Caco-2 (cell line): ENCODE measurements around the gene FNTB. TPM values are rescaled to one million over a fixed set of nuclear protein-coding genes. Genes with fewer than 3 reads are reported as not detected.

Experiments used
- BruUV-seq: library from RNA; stranded (reverse); fragments of 400-500 nt; replicated peaks from 2 replicates; lab custom pipeline; 2021; lab: Mats Ljungman, UMichigan
- CTCF ChIA-PET: fragments of 300-600 bp; sonication (Branson Sonifier 250); formaldehyde crosslinking; loops from one replicate; lab custom pipeline; 2022; ENCODE audit warnings: antibody characterized with exemption; lab: Charles Lee
- POLR2A ChIA-PET: fragments of 300-600 bp; sonication (Branson Sonifier 250); formaldehyde crosslinking; loops from one replicate; lab custom pipeline; 2022; ENCODE audit warnings: antibody characterized with exemption; lab: Charles Lee
- DNase-seq, 2 experiments: peaks; one replicate each; pipeline versions ENCODE4 v3.0.0 to v3.0.0-alpha.2; 2020 to 2022
- H3K27me3 ChIP-seq: replicated peaks from 2 replicates; pipeline ENCODE4 v1.6.0; 2011; ENCODE audit warnings: low read length; ENCODE audit not compliant: control insufficient read depth, insufficient read depth
- H3K36me3 ChIP-seq: 2 replicates; pipeline ENCODE4 v1.5.1; 2011; ENCODE audit warnings: low read length; ENCODE audit not compliant: control insufficient read depth, insufficient read depth
- H3K4me1 ChIP-seq: fragments of 250-450 bp; sonication (Bioruptor Pico); 2 replicates; pipeline ENCODE4 v1.5.1; 2020; ENCODE audit warnings: mild to moderate bottlenecking
- H3K4me3 ChIP-seq: 2 replicates; pipeline ENCODE4 v1.5.1; 2011; ENCODE audit warnings: low read depth, mild to moderate bottlenecking, control low read depth, low read length
- H3K9me3 ChIP-seq: fragments of 250-450 bp; sonication (Bioruptor Pico); 2 replicates; pipeline ENCODE4 v1.5.1; 2020; ENCODE audit warnings: mild to moderate bottlenecking, moderate library complexity
- H3K27ac Mint-ChIP-seq: one replicate; pipeline ENCODE4 v1.8.0; 2022; ENCODE audit warnings: mixed read lengths; ENCODE audit not compliant: unreplicated experiment
- H3K27me3 Mint-ChIP-seq: one replicate; pipeline ENCODE4 v1.8.0; 2022; ENCODE audit warnings: mixed read lengths; ENCODE audit not compliant: insufficient read depth, unreplicated experiment
- H3K36me3 Mint-ChIP-seq: one replicate; pipeline ENCODE4 v1.8.0; 2022; ENCODE audit warnings: mild to moderate bottlenecking, mixed read lengths; ENCODE audit not compliant: insufficient read depth, unreplicated experiment
- H3K4me1 Mint-ChIP-seq: one replicate; pipeline ENCODE4 v1.8.0; 2022; ENCODE audit warnings: low read depth, mixed read lengths; ENCODE audit not compliant: unreplicated experiment
- H3K4me3 Mint-ChIP-seq: one replicate; pipeline ENCODE4 v1.8.0; 2022; ENCODE audit warnings: mild to moderate bottlenecking, moderate library complexity, mixed read lengths; ENCODE audit not compliant: unreplicated experiment
- H3K9me3 Mint-ChIP-seq: one replicate; pipeline ENCODE4 v1.8.0; 2022; ENCODE audit warnings: mixed read lengths; ENCODE audit not compliant: unreplicated experiment
- CTCF ChIP-seq, 2 experiments: fragments of 200-600 bp in 1 of 2; IDR thresholded peaks; 1 replicate in 1 of 2; 2 replicates in 1 of 2; pipeline versions ENCODE4 v1.5.1 to v1.8.0; 2011 to 2022; ENCODE audit warnings: antibody characterized with exemption in 1 of 2, control low read depth in 1 of 2, inconsistent platforms in 1 of 2, low read depth in 1 of 2, low read length in 1 of 2, mild to moderate bottlenecking in 1 of 2, moderate library complexity in 1 of 2; ENCODE audit not compliant: insufficient read depth in 1 of 2, severe bottlenecking in 1 of 2, unreplicated experiment in 1 of 2
- intact Hi-C: fragments of 100-400 bp; cut with micrococcal nuclease; formaldehyde crosslinking; loops from one replicate; pipeline ENCODE4 v1.10.0; 2022; ENCODE audit not compliant: unreplicated experiment
- total RNA-seq: library from RNA; stranded (reverse); gene quantifications from 2 replicates; pipeline ENCODE4 v1.2.3, GENCODE V29; 2022

The FNTB gene
- total RNA-seq, 1 experiment from 2014 or later: 21.2 TPM

GRCh38 chr14:64993266-64993930 is 6.7 kb downstream of the FNTB start:
- POLR2A ChIA-PET: interaction anchor here (0.6 kb wide), 1 partner anchor 1144 kb away, joined by 3 read pairs; no protein-coding TSS in a partner anchor
- CTCF ChIA-PET: no interaction called here
- H3K36me3 Mint-ChIP-seq: no peaks in the 10 kb centered on the region

GRCh38 chr14:64994540-64994939 is 7.8 kb downstream of the FNTB start:
- intact Hi-C loops: no loop called here

More at GRCh38 chr14:64993266-64993930, 6.7 kb downstream of the FNTB start:
- H3K4me3 ChIP-seq: no peak overlapping the region
- H3K36me3 ChIP-seq: no peaks in the 10 kb centered on the region
- H3K9me3 ChIP-seq: no peaks in the 10 kb centered on the region
- H3K27ac Mint-ChIP-seq: no peak overlapping the region
- intact Hi-C loops: no loop called here
- no peak for DNase-seq
- no peaks in the 10 kb centered on the region; the same call in 1 of the 2 replicates for H3K4me1 ChIP-seq
- BruUV-seq: no TSS peak
- H3K9me3 Mint-ChIP-seq: no peaks in the 10 kb centered on the region
- peaks cover 13% of the 10 kb centered on the region for H3K4me1 Mint-ChIP-seq
- no peaks in the 10 kb centered on the region for H3K27me3 ChIP-seq
- H3K27me3 Mint-ChIP-seq: no peaks in the 10 kb centered on the region
- no peak overlapping the region for H3K4me3 Mint-ChIP-seq
- TF ChIP-seq CTCF (IDR thresholded peaks at IDR 0.05; ENCODE audit: insufficient read depth in 1 of 2, low read depth in 1 of 2, low read length in 1 of 2, severe bottlenecking in 1 of 2, unreplicated experiment in 1 of 2): no peak

GRCh38 chr14:64995291-64995690 is 8.6 kb downstream of the FNTB start:
- H3K27ac Mint-ChIP-seq: no peak overlapping the region
- DNase-seq: no peak
- intact Hi-C loops: no loop called here
- H3K27me3 Mint-ChIP-seq: no peaks in the 10 kb centered on the region
- POLR2A ChIA-PET: no interaction called here
- H3K9me3 Mint-ChIP-seq: no peaks in the 10 kb centered on the region
- BruUV-seq: no TSS peak
- Histone ChIP-seq H3K4me1 (no peaks in the 10 kb centered on the region; the same call in 1 of the 2 replicates), H3K27me3 (no peaks in the 10 kb centered on the region), H3K36me3 (no peaks in the 10 kb centered on the region), H3K4me3 (no peak overlapping the region), H3K9me3 (no peaks in the 10 kb centered on the region)
- H3K36me3 Mint-ChIP-seq: no peaks in the 10 kb centered on the region
- H3K4me1 Mint-ChIP-seq: peaks cover 14% of the 10 kb centered on the region
- H3K4me3 Mint-ChIP-seq: no peak overlapping the region
- CTCF ChIA-PET: interaction anchor here (0.7 kb wide), 1 partner anchor 30 kb away, joined by 4 read pairs; no protein-coding TSS in a partner anchor
- no peak for TF ChIP-seq CTCF (IDR thresholded peaks at IDR 0.05; ENCODE audit: insufficient read depth in 1 of 2, low read depth in 1 of 2, low read length in 1 of 2, severe bottlenecking in 1 of 2, unreplicated experiment in 1 of 2)

More at GRCh38 chr14:64994540-64994939, 7.8 kb downstream of the FNTB start:
- ChIA-PET POLR2A (no interaction called here), CTCF (interaction anchor here (0.6 kb wide), 1 partner anchor 140 kb away, joined by 6 read pairs; no protein-coding TSS in a partner anchor)
- H3K27me3 Mint-ChIP-seq: no peaks in the 10 kb centered on the region
- TF ChIP-seq CTCF (IDR thresholded peaks at IDR 0.05; ENCODE audit: insufficient read depth in 1 of 2, low read depth in 1 of 2, low read length in 1 of 2, severe bottlenecking in 1 of 2, unreplicated experiment in 1 of 2): no peak
- Histone ChIP-seq H3K36me3 (no peaks in the 10 kb centered on the region), H3K9me3 (no peaks in the 10 kb centered on the region), H3K4me1 (no peaks in the 10 kb centered on the region; the same call in 1 of the 2 replicates), H3K4me3 (no peak overlapping the region), H3K27me3 (no peaks in the 10 kb centered on the region)
- no peak overlapping the region for H3K4me3 Mint-ChIP-seq
- no TSS peak for BruUV-seq
- no peak overlapping the region for H3K27ac Mint-ChIP-seq
- H3K9me3 Mint-ChIP-seq: no peaks in the 10 kb centered on the region
- no peak for DNase-seq
- no peaks in the 10 kb centered on the region for H3K36me3 Mint-ChIP-seq
- H3K4me1 Mint-ChIP-seq: peaks cover 14% of the 10 kb centered on the region
